ENCODE results near the gene TRIM24.
A peak's percentile ranks its signal among the peaks of the same experiment; 100 is the strongest.
"Not testable (repeated sequence)": the region's sequence is repeated elsewhere in the genome, so short reads cannot be mapped to it uniquely, and the experiment has no call there.

Gene TRIM24
- 32.9 to 46.5 (median 43.4) reads per million in 4 experiments for total RNA-seq

DNA sequence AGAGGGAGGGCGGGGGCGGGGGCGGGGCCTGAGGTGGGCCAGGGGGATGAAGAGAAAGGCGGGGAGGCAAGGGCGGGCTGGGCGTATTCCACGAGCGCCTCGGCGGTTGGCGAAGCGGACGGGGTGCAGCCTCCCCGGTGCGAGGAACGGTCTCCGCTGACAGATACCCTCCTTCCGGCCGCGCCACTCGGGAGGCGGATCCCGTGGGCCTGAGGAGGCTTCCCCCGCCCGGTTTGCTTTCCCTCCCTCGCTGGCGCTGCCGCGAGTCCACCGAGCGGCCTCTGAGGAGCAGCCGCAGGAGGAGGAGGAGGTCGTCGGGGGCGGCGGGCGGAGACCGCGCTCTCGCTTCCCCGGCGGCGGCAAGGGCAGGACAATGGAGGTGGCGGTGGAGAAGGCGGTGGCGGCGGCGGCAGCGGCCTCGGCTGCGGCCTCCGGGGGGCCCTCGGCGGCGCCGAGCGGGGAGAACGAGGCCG is at the start of gene TRIM24:
Gene TRIM24, plus strand, starts transcription at position 84 of the 473 bp plus-strand sequence. Its CDS starts 290 bp downstream, at position 374.
- no peak for DNase-seq

- DNase-seq: not testable (repeated sequence)
These were observed 48.0 kb upstream of the TRIM24 start for GRCh38 chr7:138412077-138412476.

DNA sequence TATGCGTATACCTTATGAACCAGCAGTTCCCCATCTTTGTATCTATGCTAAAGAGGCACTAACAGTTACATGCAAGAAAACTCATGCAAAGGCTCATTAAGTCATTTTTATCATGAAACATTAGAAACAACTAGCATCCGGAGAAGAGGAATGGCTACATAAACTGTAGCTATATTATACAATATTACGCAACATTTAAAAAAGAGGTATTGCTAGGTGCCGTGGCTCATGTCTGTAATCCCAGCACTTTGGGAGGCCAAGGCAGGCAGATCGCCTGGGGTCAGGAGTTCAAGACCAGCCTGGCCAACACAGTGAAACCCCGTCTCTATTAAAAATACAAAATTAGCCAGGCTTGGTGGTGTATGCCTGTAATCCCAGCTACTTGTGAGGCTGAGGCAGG is 47.1 kb upstream of the TRIM24 start:
- not testable (repeated sequence) for DNase-seq

DNA sequence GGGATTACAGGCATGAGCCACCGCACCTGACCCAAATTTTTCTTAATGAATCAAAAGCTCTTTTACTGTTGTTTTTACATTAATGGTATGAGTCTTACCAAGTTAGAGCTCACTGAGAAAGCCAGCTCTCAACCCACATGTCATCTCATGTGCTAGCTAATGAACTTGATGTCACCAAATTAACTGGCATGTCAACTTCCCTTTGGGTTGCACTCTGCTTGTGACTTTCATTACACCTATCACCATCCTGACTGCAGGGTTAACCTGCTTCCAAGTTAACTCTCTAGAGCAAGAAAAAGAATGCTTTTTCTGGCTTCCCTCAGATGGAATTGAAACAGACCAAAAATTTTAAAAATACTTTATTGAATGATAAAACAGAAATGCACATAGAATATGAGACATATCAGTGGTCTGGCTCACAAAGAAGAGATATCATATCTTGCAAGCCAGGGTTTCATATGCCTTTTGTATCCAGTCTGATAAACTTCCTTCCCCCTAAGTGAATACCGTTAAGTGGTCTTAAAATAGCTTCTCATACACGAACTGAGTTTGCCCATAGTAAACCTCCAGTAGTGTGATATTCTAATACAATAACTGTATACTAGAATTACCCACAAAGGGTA is 42.9 kb upstream of the TRIM24 start:
- no peak for DNase-seq

GRCh38 chr7:138417764-138418163 is 42.3 kb upstream of the TRIM24 start:
- no peak for DNase-seq

- not testable (repeated sequence) for DNase-seq
These were observed 41.7 kb upstream of the TRIM24 start for GRCh38 chr7:138418403-138418802.

GRCh38 chr7:138425026-138425425 is 35.0 kb upstream of the TRIM24 start:
- DNase-seq: no peak

- DNase-seq: no peak
These were observed 30.3 kb upstream of the TRIM24 start for GRCh38 chr7:138429577-138430250.

- DNase-seq: no peak
These were observed 28.5 kb upstream of the TRIM24 start for GRCh38 chr7:138431517-138431916.

- no peak for DNase-seq
These were observed 26.2 kb upstream of the TRIM24 start for GRCh38 chr7:138433583-138434443.

- no peak for DNase-seq
These were observed 25.5 kb upstream of the TRIM24 start for GRCh38 chr7:138434597-138435019.

GRCh38 chr7:138435231-138435919 is 24.7 kb upstream of the TRIM24 start:
- DNase-seq: no peak

DNA sequence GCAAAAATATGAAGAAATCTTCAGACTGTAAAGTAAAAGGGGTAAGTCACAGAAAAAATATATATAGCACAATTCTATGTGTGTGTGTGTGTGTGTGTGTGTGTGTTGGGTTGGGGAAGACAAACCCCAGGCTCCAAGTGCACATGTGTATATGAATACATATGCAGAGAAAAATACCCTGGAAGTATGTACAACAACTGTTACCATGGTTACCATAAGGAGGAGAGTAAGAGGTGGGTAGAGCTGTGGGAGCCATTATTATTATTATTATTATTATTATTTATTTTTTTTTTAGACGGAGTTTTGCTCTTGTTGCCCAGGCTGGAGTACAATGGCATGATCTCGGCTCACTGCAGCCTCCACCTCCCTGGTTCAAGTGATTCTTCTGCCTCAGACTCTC is 23.7 kb upstream of the TRIM24 start:
- DNase-seq: no peak

- DNase-seq: no peak
These were observed 19.6 kb upstream of the TRIM24 start for GRCh38 chr7:138440460-138440859.

DNA sequence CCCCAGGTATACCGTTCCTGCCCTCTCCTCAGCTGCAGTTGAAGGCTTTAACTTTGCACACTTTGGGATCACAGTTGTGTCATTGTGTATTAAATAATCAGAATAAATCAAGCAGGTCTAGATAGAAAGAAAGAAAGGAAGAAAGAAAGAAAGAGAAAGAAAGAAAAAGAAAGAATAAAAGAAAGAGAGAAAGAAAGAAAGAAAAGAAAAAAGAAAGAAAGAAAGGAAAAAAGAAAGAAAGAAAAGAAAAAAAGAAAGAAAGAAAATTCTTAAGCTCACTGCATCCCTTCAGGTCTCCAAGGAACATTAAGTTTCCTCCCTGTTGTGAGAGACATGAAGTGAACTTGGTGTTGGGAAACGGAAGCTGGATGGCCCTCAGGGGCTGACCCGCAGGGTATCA is 17.2 kb upstream of the TRIM24 start:
- no peak for DNase-seq

DNA sequence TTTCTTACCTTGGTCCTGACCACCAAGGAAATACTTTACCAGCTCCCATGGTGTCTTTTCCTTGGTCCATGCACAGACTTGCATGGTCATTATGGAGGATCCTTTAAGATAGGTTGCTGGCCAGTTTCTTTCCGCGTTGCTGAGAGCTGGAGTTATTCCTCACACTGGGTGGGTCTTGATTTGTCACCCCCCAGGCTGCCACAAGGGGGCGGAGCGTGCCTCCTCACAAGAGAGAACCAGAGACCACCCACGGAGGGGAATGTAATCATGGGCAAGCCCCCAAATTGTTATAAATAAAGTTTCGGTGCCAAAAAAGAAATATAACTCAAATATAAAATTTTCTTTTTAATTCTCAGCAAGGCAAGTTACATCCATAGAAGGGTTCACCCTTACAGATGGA is 10.5 kb upstream of the TRIM24 start:
- peak; percentile 3 for DNase-seq

- no peak for DNase-seq
These were observed 4.5 kb upstream of the TRIM24 start for GRCh38 chr7:138455609-138456008.

- DNase-seq: no peak
These were observed 3.8 kb upstream of the TRIM24 start for GRCh38 chr7:138456220-138456619.

- DNase-seq: no peak
These were observed 1.3 kb upstream of the TRIM24 start for GRCh38 chr7:138458576-138459412.

- peak; percentile 97 for DNase-seq
These were observed 465 bp upstream of the TRIM24 start for GRCh38 chr7:138459413-138460175.
